ENCODE results near the gene ARHGEF7.

The ARHGEF7 gene

GRCh38 chr13:111261326-111261725 lies 146.2 kb downstream of the ARHGEF7 start:
- no peak overlapping the region for H3K9ac ChIP-seq (ENCODE audit: low read length)
- H3K27me3 ChIP-seq (ENCODE audit: control insufficient read depth, insufficient read depth, low read length): no peaks in the 10 kb centered on the region
- peaks cover 10% of the 10 kb centered on the region for H3K36me3 ChIP-seq (ENCODE audit: control insufficient read depth, insufficient read depth, low read length)
- no peaks in the 10 kb centered on the region for H3K9me3 ChIP-seq (ENCODE audit: control insufficient read depth, low read length)
- no peaks in the 10 kb centered on the region for H3K4me1 ChIP-seq (ENCODE audit: control insufficient read depth, insufficient read depth, low read length)
- no peak overlapping the region for H3K4me3 ChIP-seq (ENCODE audit: low read length)

- Histone ChIP-seq H3K9me3 (ENCODE audit: control insufficient read depth, low read length) (no peaks in the 10 kb centered on the region), H3K9ac (ENCODE audit: low read length) (no peak overlapping the region), H3K4me3 (ENCODE audit: low read length) (no peak overlapping the region), H3K4me1 (ENCODE audit: control insufficient read depth, insufficient read depth, low read length) (no peaks in the 10 kb centered on the region), H3K27me3 (ENCODE audit: control insufficient read depth, insufficient read depth, low read length) (no peaks in the 10 kb centered on the region), H3K36me3 (ENCODE audit: control insufficient read depth, insufficient read depth, low read length) (peaks cover 10% of the 10 kb centered on the region)
These were observed 147.2 kb downstream of the ARHGEF7 start for GRCh38 chr13:111262281-111262680.

GRCh38 chr13:111262715-111263114 lies 147.6 kb downstream of the ARHGEF7 start:
- Histone ChIP-seq H3K36me3 (ENCODE audit: control insufficient read depth, insufficient read depth, low read length) (peaks cover 10% of the 10 kb centered on the region), H3K9me3 (ENCODE audit: control insufficient read depth, low read length) (no peaks in the 10 kb centered on the region), H3K27me3 (ENCODE audit: control insufficient read depth, insufficient read depth, low read length) (no peaks in the 10 kb centered on the region), H3K4me1 (ENCODE audit: control insufficient read depth, insufficient read depth, low read length) (no peaks in the 10 kb centered on the region), H3K9ac (ENCODE audit: low read length) (no peak overlapping the region), H3K4me3 (ENCODE audit: low read length) (no peak overlapping the region)

GRCh38 chr13:111263566-111263965 lies 148.5 kb downstream of the ARHGEF7 start:
- H3K36me3 ChIP-seq (ENCODE audit: control insufficient read depth, insufficient read depth, low read length): peaks cover 5% of the 10 kb centered on the region
- H3K9ac ChIP-seq (ENCODE audit: low read length): no peak overlapping the region
- no peaks in the 10 kb centered on the region for H3K4me1 ChIP-seq (ENCODE audit: control insufficient read depth, insufficient read depth, low read length)
- no peaks in the 10 kb centered on the region for H3K27me3 ChIP-seq (ENCODE audit: control insufficient read depth, insufficient read depth, low read length)
- no peak overlapping the region for H3K4me3 ChIP-seq (ENCODE audit: low read length)
- no peaks in the 10 kb centered on the region for H3K9me3 ChIP-seq (ENCODE audit: control insufficient read depth, low read length)

GRCh38 chr13:111265006-111265700 lies 150.0 kb downstream of the ARHGEF7 start:
- Histone ChIP-seq H3K4me1 (ENCODE audit: control insufficient read depth, insufficient read depth, low read length) (no peaks in the 10 kb centered on the region), H3K4me3 (ENCODE audit: low read length) (no peak overlapping the region), H3K27me3 (ENCODE audit: control insufficient read depth, insufficient read depth, low read length) (no peaks in the 10 kb centered on the region), H3K9ac (ENCODE audit: low read length) (no peak overlapping the region), H3K36me3 (ENCODE audit: control insufficient read depth, insufficient read depth, low read length) (peaks cover 8% of the 10 kb centered on the region), H3K9me3 (ENCODE audit: control insufficient read depth, low read length) (no peaks in the 10 kb centered on the region)

- no peaks in the 10 kb centered on the region for H3K27me3 ChIP-seq (ENCODE audit: control insufficient read depth, insufficient read depth, low read length)
- no peak overlapping the region for H3K4me3 ChIP-seq (ENCODE audit: low read length)
- H3K9me3 ChIP-seq (ENCODE audit: control insufficient read depth, low read length): no peaks in the 10 kb centered on the region
- no peaks in the 10 kb centered on the region for H3K4me1 ChIP-seq (ENCODE audit: control insufficient read depth, insufficient read depth, low read length)
- peaks cover 8% of the 10 kb centered on the region for H3K36me3 ChIP-seq (ENCODE audit: control insufficient read depth, insufficient read depth, low read length)
- H3K9ac ChIP-seq (ENCODE audit: low read length): no peak overlapping the region
These were observed 150.6 kb downstream of the ARHGEF7 start for GRCh38 chr13:111265701-111266035.

- Histone ChIP-seq H3K4me3 (ENCODE audit: low read length) (no peak overlapping the region), H3K9ac (ENCODE audit: low read length) (no peak overlapping the region), H3K27me3 (ENCODE audit: control insufficient read depth, insufficient read depth, low read length) (no peaks in the 10 kb centered on the region), H3K36me3 (ENCODE audit: control insufficient read depth, insufficient read depth, low read length) (peaks cover 8% of the 10 kb centered on the region), H3K9me3 (ENCODE audit: control insufficient read depth, low read length) (no peaks in the 10 kb centered on the region), H3K4me1 (ENCODE audit: control insufficient read depth, insufficient read depth, low read length) (no peaks in the 10 kb centered on the region)
These were observed 152.1 kb downstream of the ARHGEF7 start for GRCh38 chr13:111267205-111267604.

GRCh38 chr13:111267784-111268183 lies 152.7 kb downstream of the ARHGEF7 start:
- peaks cover 8% of the 10 kb centered on the region for H3K36me3 ChIP-seq (ENCODE audit: control insufficient read depth, insufficient read depth, low read length)
- no peaks in the 10 kb centered on the region for H3K4me1 ChIP-seq (ENCODE audit: control insufficient read depth, insufficient read depth, low read length)
- no peaks in the 10 kb centered on the region for H3K27me3 ChIP-seq (ENCODE audit: control insufficient read depth, insufficient read depth, low read length)
- no peaks in the 10 kb centered on the region for H3K9me3 ChIP-seq (ENCODE audit: control insufficient read depth, low read length)
- H3K4me3 ChIP-seq (ENCODE audit: low read length): no peak overlapping the region
- no peak overlapping the region for H3K9ac ChIP-seq (ENCODE audit: low read length)

GRCh38 chr13:111269508-111269907 lies 154.4 kb downstream of the ARHGEF7 start:
- H3K36me3 ChIP-seq (ENCODE audit: control insufficient read depth, insufficient read depth, low read length): peaks cover 13% of the 10 kb centered on the region
- no peaks in the 10 kb centered on the region for H3K4me1 ChIP-seq (ENCODE audit: control insufficient read depth, insufficient read depth, low read length)
- H3K9ac ChIP-seq (ENCODE audit: low read length): no peak overlapping the region
- no peaks in the 10 kb centered on the region for H3K27me3 ChIP-seq (ENCODE audit: control insufficient read depth, insufficient read depth, low read length)
- H3K4me3 ChIP-seq (ENCODE audit: low read length): no peak overlapping the region
- H3K9me3 ChIP-seq (ENCODE audit: control insufficient read depth, low read length): no peaks in the 10 kb centered on the region

GRCh38 chr13:111270126-111270525 lies 155.0 kb downstream of the ARHGEF7 start:
- H3K9me3 ChIP-seq (ENCODE audit: control insufficient read depth, low read length): no peaks in the 10 kb centered on the region
- no peaks in the 10 kb centered on the region for H3K27me3 ChIP-seq (ENCODE audit: control insufficient read depth, insufficient read depth, low read length)
- H3K4me1 ChIP-seq (ENCODE audit: control insufficient read depth, insufficient read depth, low read length): no peaks in the 10 kb centered on the region
- H3K36me3 ChIP-seq (ENCODE audit: control insufficient read depth, insufficient read depth, low read length): peaks cover 13% of the 10 kb centered on the region
- no peak overlapping the region for H3K4me3 ChIP-seq (ENCODE audit: low read length)
- H3K9ac ChIP-seq (ENCODE audit: low read length): peak overlapping the region; percentile 13

GRCh38 chr13:111270765-111271698 lies 155.9 kb downstream of the ARHGEF7 start:
- no peak overlapping the region for H3K4me3 ChIP-seq (ENCODE audit: low read length)

GRCh38 chr13:111272117-111272516 lies 157.0 kb downstream of the ARHGEF7 start:
- Histone ChIP-seq H3K27me3 (ENCODE audit: control insufficient read depth, insufficient read depth, low read length) (no peaks in the 10 kb centered on the region), H3K9ac (ENCODE audit: low read length) (no peak overlapping the region), H3K36me3 (ENCODE audit: control insufficient read depth, insufficient read depth, low read length) (peaks cover 9% of the 10 kb centered on the region), H3K9me3 (ENCODE audit: control insufficient read depth, low read length) (no peaks in the 10 kb centered on the region), H3K4me3 (ENCODE audit: low read length) (no peak overlapping the region), H3K4me1 (ENCODE audit: control insufficient read depth, insufficient read depth, low read length) (no peaks in the 10 kb centered on the region)

More at GRCh38 chr13:111270765-111271698, 155.9 kb downstream of the ARHGEF7 start:
- Histone ChIP-seq H3K9me3 (ENCODE audit: control insufficient read depth, low read length) (no peaks in the 10 kb centered on the region), H3K9ac (ENCODE audit: low read length) (peak overlapping the region; percentile 13), H3K36me3 (ENCODE audit: control insufficient read depth, insufficient read depth, low read length) (peaks cover 9% of the 10 kb centered on the region), H3K4me1 (ENCODE audit: control insufficient read depth, insufficient read depth, low read length) (no peaks in the 10 kb centered on the region), H3K27me3 (ENCODE audit: control insufficient read depth, insufficient read depth, low read length) (no peaks in the 10 kb centered on the region)

Measured in mucosa of stomach (tissue), 1 donor.